Neural progenitor cell (in vitro differentiated cells): ENCODE data around the gene OSTN. TPM values are rescaled to one million over a fixed set of nuclear protein-coding genes. Genes with fewer than 3 reads are reported as not detected.

Experiments used
- DNase-seq: peaks from one replicate; pipeline ENCODE4 v3.0.0-alpha.2; 2016; ENCODE audit warnings: low spot score
- H2AFZ ChIP-seq: fragments of 200-600 bp; sonication (generic); replicated peaks from 2 replicates; pipeline ENCODE4 v1.6.1; 2016; ENCODE audit warnings: antibody characterized with exemption
- H3F3A ChIP-seq: fragments of 200-600 bp; sonication (generic); 2 replicates; pipeline ENCODE4 v1.6.1; 2016; ENCODE audit warnings: antibody characterized with exemption, low read depth
- H3K27ac ChIP-seq: fragments of 200-600 bp; sonication (generic); 2 replicates; pipeline ENCODE4 v1.5.1; 2016; ENCODE audit warnings: mild to moderate bottlenecking
- H3K27me3 ChIP-seq: fragments of 200-600 bp; sonication (generic); 2 replicates; pipeline ENCODE4 v1.6.1; 2016; ENCODE audit warnings: mild to moderate bottlenecking, moderate library complexity
- H3K36me3 ChIP-seq: fragments of 200-600 bp; sonication (generic); 2 replicates; pipeline ENCODE4 v1.5.1; 2016
- H3K4me1 ChIP-seq: fragments of 200-600 bp; sonication (generic); 2 replicates; pipeline ENCODE4 v1.6.1; 2016; ENCODE audit warnings: mixed run types
- H3K4me2 ChIP-seq: fragments of 200-600 bp; sonication (generic); 2 replicates; pipeline ENCODE4 v1.6.1; 2016
- H3K4me3 ChIP-seq: fragments of 200-600 bp; sonication (generic); 2 replicates; pipeline ENCODE4 v1.5.1; 2016
- H3K79me2 ChIP-seq: fragments of 200-600 bp; sonication (generic); 2 replicates; pipeline ENCODE4 v1.6.1; 2016; ENCODE audit warnings: low read depth
- H3K9ac ChIP-seq: fragments of 200-600 bp; sonication (generic); 2 replicates; pipeline ENCODE4 v1.6.1; 2016
- H3K9me3 ChIP-seq: fragments of 200-600 bp; sonication (generic); 2 replicates; pipeline ENCODE4 v1.5.1; 2016; ENCODE audit warnings: low read depth
- H4K20me1 ChIP-seq: fragments of 200-600 bp; sonication (generic); 2 replicates; pipeline ENCODE4 v1.6.1; 2016; ENCODE audit warnings: low read depth
- H3K27ac Mint-ChIP-seq: 3 replicates; pipeline ENCODE4 v1.8.0; 2021; ENCODE audit warnings: mixed read lengths
- H3K27me3 Mint-ChIP-seq: 2 replicates; pipeline ENCODE4 v1.8.0; 2022; ENCODE audit warnings: low read depth, mild to moderate bottlenecking, inconsistent platforms, moderate library complexity, mixed read lengths; ENCODE audit not compliant: insufficient read depth
- H3K36me3 Mint-ChIP-seq: 3 replicates; pipeline ENCODE4 v1.8.0; 2021; ENCODE audit warnings: mixed read lengths
- H3K4me1 Mint-ChIP-seq: 3 replicates; pipeline ENCODE4 v1.8.0; 2021; ENCODE audit warnings: mixed read lengths
- H3K4me3 Mint-ChIP-seq: 3 replicates; pipeline ENCODE4 v1.8.0; 2021; ENCODE audit warnings: mild to moderate bottlenecking, moderate library complexity, mixed read lengths
- H3K9me3 Mint-ChIP-seq: 3 replicates; pipeline ENCODE4 v1.8.0; 2020; ENCODE audit warnings: mixed read lengths
- EZH2 ChIP-seq: fragments of 200-600 bp; sonication (generic); IDR thresholded peaks from 2 replicates; pipeline ENCODE4 v1.6.1; 2017; ENCODE audit warnings: antibody characterized with exemption, mild to moderate bottlenecking, moderate library complexity
- EZH2phosphoT487 ChIP-seq: fragments of 200-600 bp; sonication (generic); IDR thresholded peaks from 2 replicates; pipeline ENCODE4 v1.6.1; 2017; ENCODE audit warnings: antibody characterized with exemption
- total RNA-seq: library from RNA; depleted of rRNA; stranded (reverse); fragments of >200 nt; gene quantifications from 2 replicates; pipeline ENCODE4 v1.2.3, GENCODE V29; 2015; ENCODE audit warnings: low replicate concordance
- TF ChIP-seq, protein P1 (sequence below): fragments of 200-600 bp; sonication (generic); IDR thresholded peaks from 2 replicates; pipeline ENCODE4 v1.5.1; 2017; ENCODE audit warnings: antibody characterized with exemption, mild to moderate bottlenecking

The OSTN gene
- total RNA-seq, 1 donor from 2014 or later, result 1.2 TPM

DNA sequence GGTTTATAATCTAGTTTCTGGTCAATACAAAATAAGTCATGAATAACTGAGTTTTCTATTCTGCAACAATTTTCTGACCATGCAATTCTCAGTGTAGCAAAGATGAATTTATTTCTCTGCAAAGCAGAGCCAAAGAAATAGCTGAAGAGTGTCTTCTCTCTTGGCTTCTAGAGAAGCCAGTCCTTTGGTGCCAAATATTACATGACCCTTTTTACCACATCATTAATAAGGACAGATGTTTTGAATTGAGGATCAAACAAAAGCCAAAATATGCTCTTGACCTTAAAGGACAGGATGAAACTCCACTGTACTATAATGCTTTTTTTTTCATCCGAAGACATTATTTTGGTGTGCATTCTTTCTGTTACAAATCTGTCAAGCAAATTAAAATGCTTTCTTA lies 40.2 kb upstream of the OSTN start:
- no peak overlapping the region for H3K27ac Mint-ChIP-seq
- no peak overlapping the region for H3K4me3 Mint-ChIP-seq
- peaks cover 4% of the 10 kb centered on the region for H3K9me3 ChIP-seq
- TF ChIP-seq, protein P1, sequence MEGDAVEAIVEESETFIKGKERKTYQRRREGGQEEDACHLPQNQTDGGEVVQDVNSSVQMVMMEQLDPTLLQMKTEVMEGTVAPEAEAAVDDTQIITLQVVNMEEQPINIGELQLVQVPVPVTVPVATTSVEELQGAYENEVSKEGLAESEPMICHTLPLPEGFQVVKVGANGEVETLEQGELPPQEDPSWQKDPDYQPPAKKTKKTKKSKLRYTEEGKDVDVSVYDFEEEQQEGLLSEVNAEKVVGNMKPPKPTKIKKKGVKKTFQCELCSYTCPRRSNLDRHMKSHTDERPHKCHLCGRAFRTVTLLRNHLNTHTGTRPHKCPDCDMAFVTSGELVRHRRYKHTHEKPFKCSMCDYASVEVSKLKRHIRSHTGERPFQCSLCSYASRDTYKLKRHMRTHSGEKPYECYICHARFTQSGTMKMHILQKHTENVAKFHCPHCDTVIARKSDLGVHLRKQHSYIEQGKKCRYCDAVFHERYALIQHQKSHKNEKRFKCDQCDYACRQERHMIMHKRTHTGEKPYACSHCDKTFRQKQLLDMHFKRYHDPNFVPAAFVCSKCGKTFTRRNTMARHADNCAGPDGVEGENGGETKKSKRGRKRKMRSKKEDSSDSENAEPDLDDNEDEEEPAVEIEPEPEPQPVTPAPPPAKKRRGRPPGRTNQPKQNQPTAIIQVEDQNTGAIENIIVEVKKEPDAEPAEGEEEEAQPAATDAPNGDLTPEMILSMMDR, result no peak
- no peak for TF ChIP-seq EZH2phosphoT487
- TF ChIP-seq EZH2, result no peak
- H3F3A ChIP-seq, result no peaks in the 10 kb centered on the region
- H3K9ac ChIP-seq, result no peak overlapping the region
- H3K27me3 Mint-ChIP-seq, result no peaks in the 10 kb centered on the region
- H3K36me3 ChIP-seq, result peaks cover 8% of the 10 kb centered on the region
- H2AFZ ChIP-seq, result no peak overlapping the region
- no peaks in the 10 kb centered on the region for H3K27me3 ChIP-seq
- no peak for DNase-seq
- no peaks in the 10 kb centered on the region for H3K79me2 ChIP-seq
- H3K4me3 ChIP-seq, result no peak overlapping the region
- peaks cover 9% of the 10 kb centered on the region for H3K9me3 Mint-ChIP-seq
- no peak overlapping the region for H3K4me2 ChIP-seq
- no peaks in the 10 kb centered on the region for H3K4me1 Mint-ChIP-seq
- H3K27ac ChIP-seq, result no peak overlapping the region
- H4K20me1 ChIP-seq, result no peaks in the 10 kb centered on the region
- no peaks in the 10 kb centered on the region for H3K36me3 Mint-ChIP-seq
- H3K4me1 ChIP-seq, result no peaks in the 10 kb centered on the region

DNA sequence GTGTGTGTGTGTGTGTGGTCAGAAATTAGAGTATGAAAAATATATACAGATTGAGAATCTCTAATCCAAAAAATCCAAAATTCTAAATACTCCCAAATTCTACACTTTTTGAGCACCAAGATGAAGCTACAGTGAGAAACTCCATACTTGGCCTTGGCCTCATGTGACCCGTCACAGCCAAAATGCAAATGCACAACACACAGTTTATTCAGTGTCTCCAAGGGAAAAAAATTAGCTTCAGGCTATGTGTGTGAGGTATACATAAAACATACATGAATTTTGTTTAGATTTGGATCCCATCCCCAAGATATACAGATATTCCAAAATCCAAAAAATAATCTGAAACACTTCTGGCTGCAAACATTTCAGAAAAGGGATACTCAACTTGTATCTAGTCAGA lies 33.2 kb upstream of the OSTN start:
- Histone ChIP-seq H2AFZ (no peak overlapping the region), H3K4me1 (no peaks in the 10 kb centered on the region), H3K9me3 (no peaks in the 10 kb centered on the region), H3K4me2 (no peak overlapping the region), H3K27me3 (no peaks in the 10 kb centered on the region), H3F3A (no peaks in the 10 kb centered on the region), H3K79me2 (no peaks in the 10 kb centered on the region), H4K20me1 (no peaks in the 10 kb centered on the region), H3K27ac (no peak overlapping the region), H3K4me3 (no peak overlapping the region), H3K9ac (no peak overlapping the region), H3K36me3 (no peaks in the 10 kb centered on the region)
- no peaks in the 10 kb centered on the region for H3K9me3 Mint-ChIP-seq
- H3K4me3 Mint-ChIP-seq, result no peak overlapping the region
- no peak overlapping the region for H3K27ac Mint-ChIP-seq
- no peak for DNase-seq
- peaks cover 2% of the 10 kb centered on the region for H3K27me3 Mint-ChIP-seq
- H3K4me1 Mint-ChIP-seq, result no peaks in the 10 kb centered on the region
- no peaks in the 10 kb centered on the region for H3K36me3 Mint-ChIP-seq
- TF ChIP-seq EZH2phosphoT487, result no peak
- TF ChIP-seq EZH2, result no peak
- TF ChIP-seq, protein P1, result no peak

DNA sequence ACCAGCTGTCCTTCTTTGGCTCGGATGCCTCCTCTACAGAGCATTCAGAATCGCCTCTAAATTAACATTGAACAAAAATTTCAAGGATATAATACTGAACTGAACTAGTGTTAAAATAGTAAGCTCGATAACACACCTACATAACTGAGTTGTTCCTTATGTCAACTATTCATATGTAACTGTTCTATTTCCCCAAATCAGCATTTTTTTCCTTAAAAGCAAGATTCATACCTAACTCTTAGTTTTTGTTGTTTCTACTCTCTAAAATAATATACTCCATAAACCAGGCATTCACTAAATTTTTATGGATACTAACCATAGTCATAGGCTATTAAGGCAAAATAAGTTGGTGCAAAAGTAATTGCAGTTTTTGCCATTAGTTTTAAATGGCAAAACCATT lies 32.7 kb upstream of the OSTN start:
- Mint-ChIP-seq H3K9me3 (no peaks in the 10 kb centered on the region), H3K36me3 (no peaks in the 10 kb centered on the region), H3K4me1 (no peaks in the 10 kb centered on the region), H3K4me3 (no peak overlapping the region), H3K27me3 (peaks cover 2% of the 10 kb centered on the region), H3K27ac (no peak overlapping the region)
- no peaks in the 10 kb centered on the region for H3F3A ChIP-seq
- H3K36me3 ChIP-seq, result no peaks in the 10 kb centered on the region
- H3K4me3 ChIP-seq, result no peak overlapping the region
- H2AFZ ChIP-seq, result no peak overlapping the region
- no peak overlapping the region for H3K4me2 ChIP-seq
- no peaks in the 10 kb centered on the region for H3K79me2 ChIP-seq
- H3K27me3 ChIP-seq, result no peaks in the 10 kb centered on the region
- no peaks in the 10 kb centered on the region for H3K9me3 ChIP-seq
- no peak for TF ChIP-seq EZH2
- TF ChIP-seq, protein P1, result no peak
- no peak for TF ChIP-seq EZH2phosphoT487
- no peak overlapping the region for H3K9ac ChIP-seq
- no peaks in the 10 kb centered on the region for H4K20me1 ChIP-seq
- no peak for DNase-seq
- no peaks in the 10 kb centered on the region for H3K4me1 ChIP-seq
- H3K27ac ChIP-seq, result no peak overlapping the region

DNA sequence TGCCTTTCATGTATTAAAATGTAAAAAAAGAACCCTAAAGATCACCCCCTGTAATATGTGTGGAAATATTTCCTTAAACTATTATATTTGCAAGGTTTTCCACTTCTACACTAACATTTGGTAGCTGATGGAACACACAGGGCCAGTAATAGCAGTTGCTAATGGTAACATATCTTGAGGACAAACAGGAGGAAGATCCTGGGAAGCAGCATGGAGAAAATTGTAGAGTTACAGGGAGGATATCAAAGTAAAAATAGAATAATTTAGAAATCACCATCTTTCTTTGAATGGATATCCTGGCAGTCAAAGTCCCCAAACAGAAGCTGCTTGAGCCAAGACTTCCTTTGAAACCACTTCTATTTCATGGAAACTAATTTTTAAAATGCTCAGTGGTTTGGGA lies 29.5 kb upstream of the OSTN start:
- DNase-seq, result no peak
- Mint-ChIP-seq H3K4me3 (no peak overlapping the region), H3K36me3 (no peaks in the 10 kb centered on the region), H3K4me1 (no peaks in the 10 kb centered on the region), H3K9me3 (no peaks in the 10 kb centered on the region), H3K27ac (no peak overlapping the region), H3K27me3 (peaks cover 4% of the 10 kb centered on the region)
- no peak overlapping the region for H2AFZ ChIP-seq
- H3K4me2 ChIP-seq, result no peak overlapping the region
- H4K20me1 ChIP-seq, result no peaks in the 10 kb centered on the region
- no peaks in the 10 kb centered on the region for H3K27me3 ChIP-seq
- TF ChIP-seq, protein P1, result no peak
- no peak for TF ChIP-seq EZH2
- TF ChIP-seq EZH2phosphoT487, result no peak
- no peaks in the 10 kb centered on the region for H3K4me1 ChIP-seq
- H3K4me3 ChIP-seq, result no peak overlapping the region
- no peaks in the 10 kb centered on the region for H3F3A ChIP-seq
- H3K9ac ChIP-seq, result no peak overlapping the region
- H3K9me3 ChIP-seq, result no peaks in the 10 kb centered on the region
- no peaks in the 10 kb centered on the region for H3K36me3 ChIP-seq
- no peaks in the 10 kb centered on the region for H3K79me2 ChIP-seq
- H3K27ac ChIP-seq, result no peak overlapping the region
